GM21528 (cell line): ENCODE data around the gene GATA5.

ENCODE experiments used
- ATAC-seq: cut with Tn5 transposase; IDR thresholded peaks from one replicate; pipeline ENCODE4 v1.9.1; 2021; ENCODE audit warnings: mild to moderate bottlenecking, moderate library complexity; ENCODE audit not compliant: unreplicated experiment, low FRiP score

The GATA5 gene

GRCh38 chr20:62475027-62475771 is 596 bp downstream of the GATA5 start:
- no peak for ATAC-seq

GRCh38 chr20:62474604-62475026 is 1.2 kb downstream of the GATA5 start:
- ATAC-seq: no peak

- no peak for ATAC-seq
Observed at GRCh38 chr20:62473717-62474603, 1.8 kb downstream of the GATA5 start.

GRCh38 chr20:62472941-62473585 is 2.7 kb downstream of the GATA5 start:
- ATAC-seq: no peak

- no peak for ATAC-seq
Observed at GRCh38 chr20:62472138-62472940, 3.5 kb downstream of the GATA5 start.

GRCh38 chr20:62470459-62470858 is 5.3 kb downstream of the GATA5 start:
- ATAC-seq: no peak

- ATAC-seq: no peak
Observed at GRCh38 chr20:62470001-62470400, 5.8 kb downstream of the GATA5 start.

- no peak for ATAC-seq
Observed at GRCh38 chr20:62469352-62469751, 6.4 kb downstream of the GATA5 start.

- ATAC-seq: no peak
Observed at GRCh38 chr20:62466806-62467537, 8.8 kb downstream of the GATA5 start.

- ATAC-seq: no peak
Observed at GRCh38 chr20:62466072-62466760, 9.6 kb downstream of the GATA5 start.

- no peak for ATAC-seq
Observed at GRCh38 chr20:62464990-62465389, 10.8 kb downstream of the GATA5 start.

- no peak for ATAC-seq
Observed at GRCh38 chr20:62464425-62464770, 11.4 kb downstream of the GATA5 start.

- no peak for ATAC-seq
Observed at GRCh38 chr20:62463651-62464424, 12.0 kb downstream of the GATA5 start.

- ATAC-seq: no peak
Observed at GRCh38 chr20:62462976-62463592, 12.7 kb downstream of the GATA5 start.

- ATAC-seq: no peak
Observed at GRCh38 chr20:62461834-62462233, 14.0 kb downstream of the GATA5 start.

- no peak for ATAC-seq
Observed at GRCh38 chr20:62461157-62461556, 14.6 kb downstream of the GATA5 start.

- no peak for ATAC-seq
Observed at GRCh38 chr20:62460678-62461077, 15.1 kb downstream of the GATA5 start.

- ATAC-seq: no peak
Observed at GRCh38 chr20:62459488-62459887, 16.3 kb downstream of the GATA5 start.
